ENCODE data around the gene FRMD4A.
"Not testable (repeated sequence)": the region's sequence is repeated elsewhere in the genome, so short reads cannot be mapped to it uniquely, and the experiment has no call there.

The FRMD4A gene

DNA sequence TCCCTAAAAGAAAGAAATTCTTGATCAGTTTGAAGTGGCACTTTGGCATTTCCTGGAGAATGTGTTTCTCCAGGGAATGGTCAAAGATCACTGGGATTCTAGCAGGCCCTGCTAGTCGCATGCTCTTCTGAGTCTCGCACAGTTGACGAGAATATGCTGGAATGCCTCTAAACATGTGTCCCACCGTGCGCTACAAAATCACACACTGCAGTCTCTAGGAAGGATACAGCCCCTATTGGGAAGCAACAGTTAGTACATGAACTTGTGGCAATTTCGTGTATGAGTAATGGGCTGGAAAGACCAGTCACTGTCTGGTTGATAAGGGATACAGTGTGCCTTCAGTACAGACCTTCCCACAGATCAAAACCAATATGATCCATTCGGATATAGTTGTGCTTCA lies 486.1 kb downstream of the FRMD4A start:
- DNase-seq (ENCODE audit: low spot score), result no peak

DNA sequence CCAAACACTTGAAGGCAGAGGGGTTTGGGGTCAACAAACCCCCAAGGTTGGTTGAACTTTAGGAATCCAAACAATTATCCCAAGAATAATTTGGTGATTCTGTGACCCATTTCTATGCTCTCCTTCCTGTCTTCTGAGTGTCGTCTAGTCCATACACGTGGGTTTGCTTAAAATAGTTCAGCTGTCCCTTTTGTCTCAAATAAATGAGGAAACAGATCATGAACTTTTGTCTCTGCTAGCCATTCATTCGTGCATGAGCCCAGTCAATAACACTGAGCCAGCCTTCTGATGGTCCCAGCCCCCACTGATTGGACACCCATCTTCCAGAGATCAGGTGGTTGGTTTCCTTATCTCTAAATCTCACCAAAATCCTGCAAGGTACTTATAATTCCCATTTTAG lies 488.6 kb downstream of the FRMD4A start:
- no peak for DNase-seq (ENCODE audit: low spot score)

DNA sequence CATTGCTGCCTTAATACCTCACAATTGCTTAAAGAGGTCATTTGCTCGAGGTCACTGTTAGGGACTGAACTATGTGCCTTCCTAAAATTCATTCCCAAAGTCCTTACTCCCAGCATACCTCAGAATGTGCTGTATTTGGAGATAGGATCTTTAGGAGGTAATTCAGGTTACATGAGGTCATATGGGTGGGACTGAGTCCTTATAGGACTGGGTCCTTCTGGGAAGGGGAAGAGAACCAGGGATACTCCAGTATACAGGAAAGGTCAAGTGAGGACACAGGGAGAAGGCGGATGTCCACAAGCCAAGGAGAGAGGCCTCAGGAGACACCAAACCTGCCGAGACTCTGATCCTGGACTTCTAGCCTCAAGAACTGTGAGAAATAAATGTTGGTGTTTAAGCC lies 490.7 kb downstream of the FRMD4A start:
- no peak for DNase-seq (ENCODE audit: low spot score)

DNA sequence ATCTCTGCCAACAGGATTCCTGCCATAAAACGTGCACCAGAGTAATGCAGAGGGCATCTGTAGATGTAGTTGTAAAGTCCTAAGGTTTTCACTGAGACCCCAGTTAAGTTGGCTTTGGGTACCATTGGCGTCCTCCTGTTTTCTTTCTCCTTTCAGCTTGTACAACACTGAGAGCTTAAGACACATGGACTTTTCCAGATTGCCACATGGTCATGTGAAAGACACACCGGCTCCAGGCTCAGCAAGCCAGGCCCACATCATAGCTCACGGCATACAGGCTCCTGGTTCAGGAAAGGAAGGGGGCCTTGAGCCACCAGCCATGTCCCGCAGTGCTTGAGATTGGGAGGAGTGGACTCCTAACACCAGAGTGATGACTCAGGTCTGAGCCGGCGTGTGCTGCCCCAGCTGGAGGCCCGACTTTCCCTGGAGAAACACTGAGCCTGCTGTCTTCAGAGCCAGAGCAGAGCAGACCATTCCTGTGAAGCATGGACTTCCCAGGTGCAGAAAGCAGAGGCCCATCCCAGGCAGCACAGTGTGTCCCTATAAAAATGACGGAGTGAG lies 491.2 kb downstream of the FRMD4A start:
- DNase-seq (ENCODE audit: low spot score), result no peak

DNA sequence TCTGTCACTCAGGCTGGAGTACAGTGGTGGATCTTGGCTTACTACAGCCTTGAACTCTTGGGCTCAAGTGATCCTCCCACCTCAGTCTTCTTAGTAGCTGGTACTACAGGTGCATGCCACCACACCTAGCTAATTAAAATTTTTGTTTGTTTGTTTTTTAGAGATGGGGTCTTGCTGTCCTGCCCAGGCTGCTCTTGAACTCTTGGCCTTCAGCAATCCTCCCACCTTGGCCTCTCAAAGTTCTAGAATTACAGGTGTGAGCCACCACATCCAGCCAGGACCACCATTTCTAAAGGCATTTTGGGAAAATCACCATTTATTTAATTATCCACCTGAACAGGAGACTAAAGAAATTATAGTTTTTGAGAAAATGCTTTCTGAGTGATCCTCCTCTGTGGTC lies 491.7 kb downstream of the FRMD4A start:
- DNase-seq (ENCODE audit: low spot score), result no peak

DNA sequence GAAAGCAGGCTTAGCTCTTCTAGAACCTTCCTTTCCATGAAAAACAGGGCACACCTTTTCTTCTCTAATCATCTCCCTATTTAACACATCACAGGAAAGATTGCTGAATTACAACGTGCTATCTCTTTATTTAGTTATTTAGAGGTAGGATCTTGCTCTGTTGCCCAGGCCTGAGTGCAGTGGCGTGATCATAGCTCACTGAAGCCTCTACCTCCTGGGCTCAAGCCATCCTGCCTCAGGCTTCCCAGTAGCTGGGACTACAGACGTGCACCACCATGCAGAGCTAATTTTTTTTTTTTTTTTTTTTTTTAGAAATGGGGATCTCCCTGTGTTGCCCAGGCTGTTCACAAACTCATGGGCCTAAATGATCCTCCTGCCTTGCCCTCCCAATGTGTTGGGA lies 492.8 kb downstream of the FRMD4A start:
- DNase-seq (ENCODE audit: low spot score), result no peak

DNA sequence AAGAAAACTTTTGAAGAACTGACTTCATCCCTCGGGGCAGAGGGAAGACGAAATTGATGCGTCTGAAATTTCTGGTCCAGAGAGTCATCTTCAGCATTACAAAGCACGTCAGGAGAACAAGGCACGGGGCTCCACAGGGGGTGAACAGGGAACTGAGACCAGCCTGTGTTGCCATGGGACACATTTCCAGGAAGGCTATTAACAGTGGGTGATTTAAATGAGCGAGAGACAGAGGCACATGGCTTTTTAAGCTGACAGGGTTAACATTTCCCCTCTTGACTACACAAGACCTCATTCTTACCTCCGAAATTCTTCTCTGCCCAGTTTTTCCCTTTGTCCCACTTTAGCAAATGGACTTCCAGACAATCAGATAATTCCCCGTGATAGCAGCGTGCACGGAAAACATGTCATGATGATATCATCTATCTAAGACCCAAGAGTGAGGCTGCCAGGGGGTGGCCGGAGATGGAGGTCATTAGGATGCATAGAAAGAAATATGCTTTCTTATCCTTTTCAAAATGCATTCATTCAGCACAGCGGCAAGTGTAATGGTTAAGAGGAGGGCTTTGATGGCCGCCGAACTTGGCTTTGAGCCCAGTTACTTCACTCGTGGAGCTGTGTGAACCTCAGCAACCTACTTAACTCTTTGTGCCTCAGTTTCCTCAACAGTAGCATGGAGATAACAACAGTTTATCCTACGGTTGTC lies 496.0 kb downstream of the FRMD4A start:
- DNase-seq (ENCODE audit: low spot score), result no peak

DNA sequence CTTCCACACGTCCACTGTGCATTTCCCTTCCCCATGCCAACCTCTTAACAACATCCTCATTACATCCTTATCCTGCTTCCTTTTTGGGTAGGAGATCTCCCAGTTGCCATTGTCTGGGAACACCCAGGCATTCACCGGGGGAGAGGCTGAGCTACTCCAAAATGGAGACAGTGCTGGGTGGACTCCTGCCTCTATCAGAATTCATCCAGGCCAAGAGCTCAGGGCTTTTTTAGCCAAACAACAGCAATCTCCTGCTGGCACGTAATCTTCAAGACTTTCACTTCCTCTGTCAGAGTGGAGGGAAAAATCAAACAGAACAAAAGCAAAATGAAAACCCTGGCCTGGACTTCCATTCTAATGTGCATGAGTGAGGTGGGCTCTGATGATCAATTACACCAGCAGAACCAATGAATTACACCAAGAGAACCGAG lies 499.0 kb downstream of the FRMD4A start:
- DNase-seq (ENCODE audit: low spot score), result no peak

DNA sequence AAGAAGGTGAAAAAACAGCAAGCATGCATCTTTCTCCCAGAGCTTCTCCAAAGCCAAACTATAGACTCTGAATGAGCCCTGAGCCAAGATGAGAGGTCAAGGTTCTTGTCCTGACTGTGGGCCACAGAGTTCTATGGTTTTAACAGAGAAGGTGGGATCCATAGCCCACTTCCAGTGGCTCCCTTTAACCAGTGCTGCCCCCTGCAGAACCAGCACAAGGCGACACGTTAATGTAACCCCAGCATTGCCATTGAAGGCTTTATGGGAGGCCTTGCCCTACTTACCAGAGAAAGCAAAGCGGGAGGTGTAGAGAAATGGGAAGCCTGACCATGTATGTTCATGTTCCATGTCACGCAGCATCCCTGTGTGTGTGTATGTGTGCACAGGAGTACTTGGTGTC lies 500.3 kb downstream of the FRMD4A start:
- DNase-seq (ENCODE audit: low spot score), result no peak

DNA sequence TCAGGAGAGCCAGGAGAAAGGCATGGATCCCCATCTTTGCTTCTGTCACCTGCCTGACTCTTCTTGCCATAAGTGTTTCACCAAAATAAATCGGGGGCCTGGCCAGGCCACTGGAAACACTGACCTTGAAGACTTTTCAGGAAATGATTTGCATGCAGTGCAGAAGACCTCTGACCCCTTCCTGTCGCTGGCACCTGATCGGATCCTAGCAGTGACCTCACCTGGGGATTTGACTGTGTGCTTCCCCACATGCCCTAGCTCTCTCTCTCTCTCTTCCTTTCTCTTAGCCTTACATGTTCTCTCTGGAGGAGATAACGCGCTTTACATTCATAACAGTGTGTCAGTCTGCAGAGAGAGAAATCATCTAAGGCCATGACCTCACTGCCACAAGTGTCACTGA lies 500.9 kb downstream of the FRMD4A start:
- no peak for DNase-seq (ENCODE audit: low spot score)

DNA sequence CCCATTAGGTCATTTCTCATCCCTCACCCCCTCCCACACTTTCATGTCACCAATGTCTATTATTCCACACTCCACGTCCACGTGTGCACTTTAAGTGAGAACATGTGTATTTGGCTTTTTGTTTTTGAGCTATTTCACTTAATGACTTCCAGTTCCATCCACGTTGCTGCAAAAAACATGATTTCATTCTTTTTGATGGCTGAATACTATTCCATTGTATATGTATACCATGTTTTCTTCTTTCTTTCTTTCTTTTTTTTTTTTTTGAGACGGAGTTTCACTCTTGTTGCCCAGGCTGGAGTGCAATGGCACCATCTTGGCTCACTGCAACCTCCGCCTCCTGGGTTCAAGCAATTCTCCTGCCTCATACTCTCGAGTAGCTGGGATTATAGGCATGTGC lies 502.4 kb downstream of the FRMD4A start:
- not testable (repeated sequence) for DNase-seq (ENCODE audit: low spot score)

DNA sequence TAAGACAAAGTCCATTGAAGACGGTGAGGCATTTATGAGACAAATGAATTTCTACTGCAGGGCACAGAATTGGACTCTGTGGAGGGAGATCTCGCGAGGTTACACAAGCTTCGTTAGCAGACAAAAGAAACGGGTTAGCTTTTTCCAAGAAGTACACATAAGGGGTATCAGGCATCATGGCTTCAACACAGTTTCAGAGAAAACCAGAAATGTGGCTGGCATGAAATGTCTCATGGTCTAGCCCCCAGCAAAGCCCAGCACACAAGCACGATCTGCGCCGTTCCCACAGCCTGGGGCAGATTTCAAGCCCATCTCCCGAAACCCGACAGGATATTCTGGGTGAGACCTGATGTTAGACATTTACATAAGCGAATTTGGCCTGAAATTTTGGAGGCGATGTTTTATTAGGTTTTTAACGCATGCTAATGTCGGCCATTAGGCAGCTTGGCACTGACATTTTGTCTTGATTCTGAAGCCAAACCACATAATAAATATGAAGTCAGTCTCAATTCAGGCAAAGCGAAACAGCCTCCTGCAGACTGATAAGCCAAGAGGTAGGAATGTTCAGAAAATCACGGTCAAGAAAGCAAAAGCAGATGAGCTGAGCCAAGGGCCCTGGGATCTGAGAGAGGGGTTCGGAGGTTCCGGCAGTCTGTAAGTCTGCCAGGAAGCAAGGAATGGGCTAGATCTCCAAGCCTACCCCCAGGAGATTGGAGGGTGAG lies 503.5 kb downstream of the FRMD4A start:
- no peak for DNase-seq (ENCODE audit: low spot score)

DNA sequence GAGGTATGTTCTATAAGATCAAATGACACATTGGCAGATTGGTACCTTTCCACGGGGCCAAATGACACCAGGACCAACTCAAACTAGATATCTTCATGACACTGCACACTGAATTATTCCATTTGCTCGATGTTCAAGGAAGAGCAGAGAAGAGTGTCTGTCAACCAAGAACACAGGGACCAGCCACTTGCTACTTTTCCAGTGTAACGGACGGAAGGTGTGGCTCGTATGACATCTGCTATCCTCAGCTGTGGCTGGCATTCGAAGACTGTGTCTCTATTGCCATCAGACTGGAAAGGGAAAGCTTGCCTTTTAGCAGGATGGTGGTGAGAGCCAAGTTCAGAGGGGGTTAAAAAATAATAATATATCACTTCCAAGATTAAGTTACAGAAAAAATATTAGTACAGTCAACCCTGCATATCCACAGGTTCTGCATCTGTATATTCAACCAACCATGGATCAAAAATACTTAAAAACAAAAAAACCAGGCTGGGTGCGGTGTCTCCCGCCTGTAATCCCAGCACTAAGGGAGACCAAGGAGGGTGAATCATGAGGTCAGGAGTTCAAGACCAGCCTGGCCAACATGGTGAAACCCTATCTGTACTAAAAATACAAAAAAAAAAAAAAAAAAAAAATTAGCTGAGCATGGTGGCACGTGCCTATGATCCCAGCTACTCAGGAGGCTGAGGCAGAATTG lies 506.9 kb downstream of the FRMD4A start:
- no peak for DNase-seq (ENCODE audit: low spot score)

DNA sequence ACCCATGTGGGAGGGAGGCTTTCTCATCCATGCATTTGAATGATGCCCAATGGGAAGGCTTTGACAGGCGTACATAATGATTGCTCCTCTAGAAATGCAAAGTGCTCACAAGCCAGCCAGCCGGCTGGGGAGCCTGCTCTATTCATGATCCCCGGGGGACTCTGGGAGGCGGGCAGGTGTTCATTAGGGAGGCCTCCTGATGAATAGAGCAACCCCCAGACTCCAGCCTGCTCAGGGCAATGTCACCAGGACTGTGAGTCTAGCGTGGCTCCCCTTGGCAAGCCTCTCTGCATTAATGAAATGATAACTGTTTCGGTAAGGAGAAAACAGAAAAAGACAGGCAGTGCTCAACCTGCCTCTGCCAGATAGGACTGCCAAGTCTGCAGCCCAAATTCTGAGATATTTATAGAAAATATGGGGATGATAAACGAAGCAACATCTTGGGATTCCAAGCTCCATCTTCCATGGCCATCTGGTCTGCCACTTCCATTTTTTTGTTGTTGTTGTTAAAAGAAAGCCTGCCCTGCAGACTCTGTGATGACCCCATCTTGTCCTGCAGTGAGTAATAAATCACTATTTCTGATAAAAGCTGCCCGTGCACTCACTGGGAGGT lies 507.5 kb downstream of the FRMD4A start:
- DNase-seq (ENCODE audit: low spot score), result no peak

DNA sequence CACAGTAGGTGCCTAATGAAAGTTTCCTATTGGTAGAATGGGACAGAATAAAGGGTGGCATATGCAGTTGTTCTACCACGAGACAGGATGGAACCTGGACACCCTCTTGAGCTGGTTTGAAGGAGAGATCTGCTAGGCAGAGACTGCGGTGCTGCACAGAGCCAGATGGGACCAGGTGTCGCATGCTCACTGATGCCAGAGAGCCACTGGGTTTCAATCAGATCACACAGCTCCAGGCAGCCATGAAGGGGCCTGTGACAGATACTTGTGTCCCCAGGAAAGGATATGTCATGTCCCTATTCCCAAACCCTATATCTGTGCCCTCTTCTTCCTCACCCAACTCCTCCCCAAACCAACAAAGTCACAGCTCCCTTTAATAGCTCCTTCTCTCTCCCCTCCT lies 508.2 kb downstream of the FRMD4A start:
- no peak for DNase-seq (ENCODE audit: low spot score)

DNA sequence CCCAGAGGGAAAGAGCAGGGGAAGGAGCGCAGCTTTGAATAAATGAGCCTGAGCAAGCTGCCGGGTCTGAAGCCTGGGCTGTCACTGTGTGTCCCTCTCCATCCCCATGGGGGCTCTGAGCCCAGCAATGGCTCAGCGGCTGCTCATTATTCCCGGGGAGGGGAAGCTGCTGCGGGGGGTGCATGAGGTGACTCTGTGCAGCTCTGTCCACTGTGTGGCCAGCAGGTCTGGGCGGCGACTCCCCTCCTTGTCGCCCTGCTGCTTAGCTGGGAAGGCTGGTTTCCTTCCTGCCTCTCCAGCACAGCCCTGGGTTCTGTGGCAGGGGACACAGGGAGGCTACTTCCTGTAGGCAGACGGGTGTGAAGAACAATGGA lies 509.8 kb downstream of the FRMD4A start:
- DNase-seq (ENCODE audit: low spot score), result no peak

DNA sequence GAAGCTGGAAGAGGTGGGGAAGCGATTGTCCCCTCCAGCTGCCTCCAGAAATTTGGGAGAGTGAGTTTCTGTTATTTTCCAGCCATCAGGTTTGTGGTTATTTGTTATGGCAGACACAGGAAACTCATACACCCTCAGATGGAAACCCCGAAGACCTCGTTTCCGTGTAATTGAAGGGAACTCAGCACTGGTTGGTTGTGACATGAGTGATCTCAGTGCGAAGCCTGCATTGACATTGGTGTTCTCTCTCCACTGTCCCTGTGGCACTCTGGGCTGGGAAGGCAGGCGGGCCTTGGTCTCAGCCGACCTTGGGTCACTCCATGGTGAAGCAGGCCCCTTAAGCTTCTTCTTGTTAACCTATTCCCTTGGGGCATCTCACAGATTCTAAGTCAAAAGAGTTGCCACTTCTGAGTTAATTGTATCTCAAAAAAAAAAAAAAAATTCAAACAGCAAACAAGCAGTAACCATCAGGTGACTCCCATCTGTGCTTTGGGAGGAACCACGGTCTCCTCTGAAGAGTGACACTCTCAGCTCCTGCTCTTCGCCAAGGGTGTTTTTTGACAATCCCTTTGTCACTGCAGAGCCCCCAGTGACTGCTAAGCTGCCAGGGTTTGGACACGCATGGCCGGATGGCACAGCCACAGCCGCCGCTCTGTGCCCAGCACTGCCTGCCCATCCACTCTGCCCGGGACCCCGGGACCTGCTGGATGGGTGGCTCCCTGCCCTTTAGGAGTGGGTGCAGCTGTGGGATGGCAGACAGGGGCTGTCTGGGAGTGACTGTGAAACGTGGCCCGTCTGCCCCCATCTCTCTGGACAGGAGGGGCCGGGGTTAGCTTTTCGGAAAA lies 510.4 kb downstream of the FRMD4A start:
- no peak for DNase-seq (ENCODE audit: low spot score)

DNA sequence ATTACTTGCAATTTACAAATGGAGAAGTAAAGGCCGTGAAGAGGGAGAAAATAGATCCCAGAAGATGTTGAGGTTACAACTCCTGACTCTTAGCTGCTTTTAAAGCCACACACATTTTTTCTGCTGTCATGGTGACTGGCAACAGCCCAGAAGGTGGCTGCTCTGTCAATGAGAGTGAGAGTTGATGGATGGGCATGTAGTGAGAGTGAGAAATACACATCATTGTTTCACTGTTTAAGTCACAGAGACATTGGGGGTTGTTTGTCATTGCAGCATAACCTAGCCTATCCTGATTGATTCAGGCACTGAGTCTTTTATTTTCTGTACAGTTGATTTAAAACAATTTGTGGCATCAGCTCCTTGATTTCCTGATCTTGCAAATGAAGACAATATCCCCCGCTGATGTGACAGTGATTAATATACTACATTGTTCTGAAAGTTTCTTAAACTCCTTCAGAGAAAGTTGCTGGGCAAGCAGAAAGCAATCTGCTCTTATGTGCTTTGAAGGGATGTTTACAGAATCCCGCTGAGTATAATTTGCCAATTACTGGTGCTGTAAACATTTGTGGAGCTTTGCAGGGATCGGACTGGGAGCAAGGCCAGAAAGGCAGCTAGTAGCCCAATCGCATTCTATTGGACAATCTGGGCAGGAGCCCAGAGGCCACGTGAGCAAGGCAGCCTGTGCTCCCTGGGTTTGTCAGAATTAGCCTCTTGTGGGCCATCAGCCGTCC lies 514.4 kb downstream of the FRMD4A start:
- DNase-seq (ENCODE audit: low spot score), result no peak

DNA sequence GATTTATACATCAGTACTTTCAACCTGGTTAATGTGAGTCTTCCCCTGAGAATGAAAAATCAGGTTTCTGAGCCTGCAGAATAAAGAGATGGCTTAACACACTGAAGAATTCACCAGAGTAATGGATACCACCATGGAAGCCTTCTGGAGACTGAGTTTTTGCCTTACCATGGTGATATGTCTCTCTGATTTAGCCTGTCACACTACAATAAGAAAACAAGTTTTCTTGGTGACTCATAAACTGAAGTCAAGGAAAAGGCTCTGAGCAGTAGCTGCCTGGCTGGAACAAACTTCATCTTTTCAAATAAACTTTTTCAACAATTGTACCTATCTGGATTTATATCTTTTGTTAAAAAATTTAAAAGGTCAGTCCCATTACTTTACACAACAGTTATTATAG lies 515.0 kb downstream of the FRMD4A start:
- DNase-seq (ENCODE audit: low spot score), result no peak

DNA sequence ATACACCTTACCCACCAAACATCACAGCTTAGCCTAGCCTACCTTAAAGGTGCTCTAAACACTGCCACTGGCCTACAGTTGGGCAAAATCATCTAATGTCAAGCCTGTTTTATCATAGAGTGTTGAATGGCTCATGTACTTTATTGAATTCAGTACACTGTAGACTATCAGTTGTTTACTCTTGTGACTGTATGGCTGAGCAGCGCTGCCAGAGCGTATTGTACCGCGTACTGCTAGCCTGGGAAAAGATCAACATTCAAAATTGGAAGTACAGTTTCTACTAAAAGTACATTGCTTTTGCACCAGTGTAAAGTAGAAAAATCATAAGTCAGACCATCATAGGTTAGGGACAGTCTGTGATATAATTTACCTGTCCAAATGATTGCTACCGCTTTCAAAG lies 517.2 kb downstream of the FRMD4A start:
- no peak for DNase-seq (ENCODE audit: low spot score)

DNA sequence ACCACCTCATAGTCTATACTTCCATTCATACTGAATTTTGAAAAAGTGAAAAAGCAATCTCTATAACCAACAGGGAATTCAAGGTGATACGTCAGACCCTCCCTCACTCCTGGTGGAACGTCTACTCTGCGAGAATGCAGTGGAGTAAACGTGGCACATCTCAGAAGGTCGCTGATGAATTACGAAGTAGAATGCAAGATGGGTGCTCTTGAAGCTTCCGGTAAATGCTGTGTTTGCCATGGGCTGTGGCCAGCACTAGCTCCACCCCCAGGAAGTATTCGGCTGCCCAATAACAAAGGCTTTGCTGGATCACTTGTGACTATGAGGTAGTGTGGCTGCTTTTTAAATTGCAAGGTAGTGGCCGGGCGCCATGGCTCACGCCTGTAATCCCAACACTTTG lies 517.9 kb downstream of the FRMD4A start:
- DNase-seq (ENCODE audit: low spot score), result no peak

All from CD4-positive, alpha-beta T cell treated with Interleukin-6 at 100 ng/mL for 8 hours (primary cell).